H1 (cell line): ENCODE data around the gene PGLYRP1. TPM values are rescaled to one million over a fixed set of nuclear protein-coding genes. Genes with fewer than 3 reads are reported as not detected.

Experiments
- polyA plus RNA-seq, 7 experiments: library from polyadenylated mRNA; depleted of rRNA in 3 of 7; stranded (reverse) in 5 of 7; unstranded in 2 of 7; fragments of >200 nt in 5 of 7; fragments of 200-250 nt in 2 of 7; gene quantifications; 1 replicate in 5 of 7; 2 replicates in 1 of 7; 4 replicates in 1 of 7; pipeline versions ENCODE4 v1.2.1 to v1.2.3, GENCODE V29; 2011 to 2013; ENCODE audit warnings: missing spikeins in 2 of 7, mixed read lengths in 2 of 7
- total RNA-seq: library from RNA; stranded (reverse); fragmentation: NEBNext Ultra II Directional; extraction: Animal tissue kit (Norgen Biotek cat#: 25700); gene quantifications from 2 replicates; pipeline ENCODE4 v1.2.1, GENCODE V29; 2021
- TF ChIP-seq, protein P1 (sequence below): IDR thresholded peaks from 2 replicates; pipeline ENCODE4 v1.6.1; 2011; ENCODE audit warnings: low read depth, mild to moderate bottlenecking, low read length; ENCODE audit not compliant: insufficient read depth

PGLYRP1 gene
- total and polyA plus RNA-seq, 2 of the 8 experiments (the other 6 are each of a cell fraction or from before 2014, with no cell fraction given) = not detected

DNA sequence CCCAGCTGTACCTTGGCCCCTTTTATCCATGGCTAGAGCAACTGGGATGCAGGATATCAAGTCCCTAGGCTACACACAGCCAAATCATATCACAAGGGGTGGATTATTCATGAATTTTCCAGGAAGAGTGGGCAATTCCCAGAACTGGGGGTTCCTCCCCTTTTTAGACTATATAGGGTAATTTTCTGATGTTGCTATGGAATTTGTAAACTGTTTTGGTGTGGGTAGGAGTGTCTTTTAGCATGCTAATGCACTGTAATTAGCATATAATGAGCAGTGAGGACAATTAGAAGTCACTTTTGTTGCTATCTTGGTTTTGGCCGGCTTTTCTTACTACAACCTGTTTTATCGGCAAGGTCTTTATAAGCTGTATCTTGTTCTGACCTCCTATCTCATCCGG is 35.9 kb upstream of the PGLYRP1 start (continued):
- TF ChIP-seq, protein P1, sequence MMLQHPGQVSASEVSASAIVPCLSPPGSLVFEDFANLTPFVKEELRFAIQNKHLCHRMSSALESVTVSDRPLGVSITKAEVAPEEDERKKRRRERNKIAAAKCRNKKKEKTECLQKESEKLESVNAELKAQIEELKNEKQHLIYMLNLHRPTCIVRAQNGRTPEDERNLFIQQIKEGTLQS = no peak
